ENCODE results near the gene MRPL12. TPM values are rescaled to one million over a fixed set of nuclear protein-coding genes. Genes with fewer than 3 reads are reported as not detected.
A peak's percentile ranks its signal among the peaks of the same experiment; 100 is the strongest.
"Not testable (repeated sequence)": the region's sequence is repeated elsewhere in the genome, so short reads cannot be mapped to it uniquely, and the experiment has no call there.

MRPL12 gene
- total RNA-seq, 1 experiment from 2014 or later = 24.9 TPM

- DNase-seq (ENCODE audit: low read depth, low spot score) = no peak
- in situ Hi-C loops (cut with HindIII; ENCODE audit: low pct_unique_long_range_greater_than_20kb, low sequenced_read_pairs) = no loop called here
These were observed 19.3 kb downstream of the MRPL12 start for GRCh38 chr17:81722184-81723120.

- in situ Hi-C loops (cut with HindIII; ENCODE audit: low pct_unique_long_range_greater_than_20kb, low sequenced_read_pairs) = no loop called here
- no peak for DNase-seq (ENCODE audit: low read depth, low spot score)
These were observed 20.6 kb downstream of the MRPL12 start for GRCh38 chr17:81723651-81724209.

- DNase-seq (ENCODE audit: low read depth, low spot score) = no peak
- in situ Hi-C loops (cut with HindIII; ENCODE audit: low pct_unique_long_range_greater_than_20kb, low sequenced_read_pairs) = no loop called here
These were observed 22.3 kb downstream of the MRPL12 start for GRCh38 chr17:81725439-81725838.

- no peak for DNase-seq (ENCODE audit: low read depth, low spot score)
- in situ Hi-C loops (cut with HindIII; ENCODE audit: low pct_unique_long_range_greater_than_20kb, low sequenced_read_pairs) = no loop called here
These were observed 22.8 kb downstream of the MRPL12 start for GRCh38 chr17:81726004-81726403.

GRCh38 chr17:81727324-81728031 is 24.3 kb downstream of the MRPL12 start:
- no peak for DNase-seq (ENCODE audit: low read depth, low spot score)
- in situ Hi-C loops (cut with HindIII; ENCODE audit: low pct_unique_long_range_greater_than_20kb, low sequenced_read_pairs) = no loop called here

- DNase-seq (ENCODE audit: low read depth, low spot score) = peak; percentile 93
- in situ Hi-C loops (cut with HindIII; ENCODE audit: low pct_unique_long_range_greater_than_20kb, low sequenced_read_pairs) = no loop called here
These were observed 30.6 kb downstream of the MRPL12 start for GRCh38 chr17:81733507-81734404.

GRCh38 chr17:81734405-81735263 is 31.5 kb downstream of the MRPL12 start:
- no peak for DNase-seq (ENCODE audit: low read depth, low spot score)
- in situ Hi-C loops (cut with HindIII; ENCODE audit: low pct_unique_long_range_greater_than_20kb, low sequenced_read_pairs) = no loop called here

GRCh38 chr17:81735264-81736102 is 32.3 kb downstream of the MRPL12 start:
- DNase-seq (ENCODE audit: low read depth, low spot score) = no peak
- in situ Hi-C loops (cut with HindIII; ENCODE audit: low pct_unique_long_range_greater_than_20kb, low sequenced_read_pairs) = no loop called here

- in situ Hi-C loops (cut with HindIII; ENCODE audit: low pct_unique_long_range_greater_than_20kb, low sequenced_read_pairs) = no loop called here
- no peak for DNase-seq (ENCODE audit: low read depth, low spot score)
These were observed 35.0 kb downstream of the MRPL12 start for GRCh38 chr17:81737947-81738800.

- DNase-seq (ENCODE audit: low read depth, low spot score) = no peak
- in situ Hi-C loops (cut with HindIII; ENCODE audit: low pct_unique_long_range_greater_than_20kb, low sequenced_read_pairs) = no loop called here
These were observed 35.7 kb downstream of the MRPL12 start for GRCh38 chr17:81738801-81739393.

- in situ Hi-C loops (cut with HindIII; ENCODE audit: low pct_unique_long_range_greater_than_20kb, low sequenced_read_pairs) = not testable (repeated sequence)
These were observed 36.4 kb downstream of the MRPL12 start for GRCh38 chr17:81739593-81739992.

GRCh38 chr17:81740395-81740961 is 37.3 kb downstream of the MRPL12 start:
- in situ Hi-C loops (cut with HindIII; ENCODE audit: low pct_unique_long_range_greater_than_20kb, low sequenced_read_pairs) = no loop called here

More at GRCh38 chr17:81739593-81739992, 36.4 kb downstream of the MRPL12 start:
- not testable (repeated sequence) for DNase-seq (ENCODE audit: low read depth, low spot score)

GRCh38 chr17:81741049-81741593 is 38.0 kb downstream of the MRPL12 start:
- in situ Hi-C loops (cut with HindIII; ENCODE audit: low pct_unique_long_range_greater_than_20kb, low sequenced_read_pairs) = no loop called here
- DNase-seq (ENCODE audit: low read depth, low spot score) = no peak

More at GRCh38 chr17:81740395-81740961, 37.3 kb downstream of the MRPL12 start:
- no peak for DNase-seq (ENCODE audit: low read depth, low spot score)
